Activated T-helper 2 cell treated with anti-CD3 and anti-CD28 coated beads, Interferon-gamma antibody, Interleukin-2, Interleukin-4, amounts not matched to agents 10 μg/mL and 5 μg/mL and 100 μg/mL, durations not matched to agents 14 hours and 24 hours and 36 hours (primary cell): ENCODE data around the gene PCBP3. TPM values are rescaled to one million over a fixed set of nuclear protein-coding genes. Genes with fewer than 3 reads are reported as not detected.
"Not testable (repeated sequence)": the region's sequence is repeated elsewhere in the genome, so short reads cannot be mapped to it uniquely, and the experiment has no call there.

Source experiments
- DNase-seq: peaks from one replicate; pipeline ENCODE4 v3.0.0; 2021; ENCODE audit warnings: low spot score
- H3K27ac Mint-ChIP-seq: one replicate; pipeline ENCODE4 v1.8.0; 2021; ENCODE audit warnings: mixed read lengths
- H3K27me3 Mint-ChIP-seq: one replicate; pipeline ENCODE4 v1.8.0; 2021; ENCODE audit warnings: low read depth, mixed read lengths
- H3K36me3 Mint-ChIP-seq: one replicate; pipeline ENCODE4 v1.8.0; 2021; ENCODE audit warnings: low read depth, mixed read lengths
- H3K4me1 Mint-ChIP-seq: one replicate; pipeline ENCODE4 v1.8.0; 2021; ENCODE audit warnings: low read depth, mixed read lengths
- H3K4me3 Mint-ChIP-seq: one replicate; pipeline ENCODE4 v1.8.0; 2021; ENCODE audit warnings: low read depth, mild to moderate bottlenecking, moderate library complexity, mixed read lengths
- H3K9me3 Mint-ChIP-seq: one replicate; pipeline ENCODE4 v1.8.0; 2021; ENCODE audit warnings: mixed read lengths
- intact Hi-C: fragments of 100-400 bp; cut with micrococcal nuclease; formaldehyde crosslinking; loops from one replicate; pipeline ENCODE4 v1.15.1; 2023
- total RNA-seq: library from RNA; stranded (reverse); gene quantifications from 2 replicates; pipeline ENCODE4 v1.2.3, GENCODE V29; 2022

PCBP3 gene
- total RNA-seq, 1 donor from 2014 or later = 6.9 TPM

- Mint-ChIP-seq H3K4me3 (no peak overlapping the region), H3K4me1 (peaks cover 12% of the 10 kb centered on the region), H3K9me3 (no peaks in the 10 kb centered on the region), H3K36me3 (no peaks in the 10 kb centered on the region), H3K27me3 (peaks cover 3% of the 10 kb centered on the region), H3K27ac (no peak overlapping the region)
- intact Hi-C loops = no loop called here
- DNase-seq = no peak
Observed at GRCh38 chr21:45826676-45827301, 183.3 kb downstream of the PCBP3 start.

GRCh38 chr21:45827302-45827692 lies 183.8 kb downstream of the PCBP3 start:
- peaks cover 10% of the 10 kb centered on the region for H3K4me1 Mint-ChIP-seq
- intact Hi-C loops = no loop called here
- no peak overlapping the region for H3K4me3 Mint-ChIP-seq
- peak overlapping the region; percentile 50 for H3K27ac Mint-ChIP-seq
- peaks cover 2% of the 10 kb centered on the region for H3K9me3 Mint-ChIP-seq
- H3K36me3 Mint-ChIP-seq = no peaks in the 10 kb centered on the region
- DNase-seq = peak; percentile 4
- H3K27me3 Mint-ChIP-seq = peaks cover 2% of the 10 kb centered on the region

- intact Hi-C loops = no loop called here
- peaks cover 9% of the 10 kb centered on the region for H3K9me3 Mint-ChIP-seq
- peaks cover 2% of the 10 kb centered on the region for H3K27me3 Mint-ChIP-seq
- H3K4me1 Mint-ChIP-seq = peaks cover 10% of the 10 kb centered on the region
- H3K4me3 Mint-ChIP-seq = no peak overlapping the region
- DNase-seq = no peak
- H3K27ac Mint-ChIP-seq = no peak overlapping the region
- H3K36me3 Mint-ChIP-seq = no peaks in the 10 kb centered on the region
Observed at GRCh38 chr21:45827881-45828579, 184.5 kb downstream of the PCBP3 start.

GRCh38 chr21:45828580-45829570 lies 185.3 kb downstream of the PCBP3 start:
- H3K27ac Mint-ChIP-seq = no peak overlapping the region
- H3K36me3 Mint-ChIP-seq = no peaks in the 10 kb centered on the region
- intact Hi-C loops = no loop called here
- no peak for DNase-seq
- no peak overlapping the region for H3K4me3 Mint-ChIP-seq
- peaks cover 2% of the 10 kb centered on the region for H3K27me3 Mint-ChIP-seq
- H3K9me3 Mint-ChIP-seq = peaks cover 9% of the 10 kb centered on the region
- peaks cover 10% of the 10 kb centered on the region for H3K4me1 Mint-ChIP-seq

- H3K36me3 Mint-ChIP-seq = no peaks in the 10 kb centered on the region
- DNase-seq = no peak
- peaks cover 9% of the 10 kb centered on the region for H3K9me3 Mint-ChIP-seq
- H3K27ac Mint-ChIP-seq = no peak overlapping the region
- peaks cover 10% of the 10 kb centered on the region for H3K4me1 Mint-ChIP-seq
- no peak overlapping the region for H3K4me3 Mint-ChIP-seq
- no peaks in the 10 kb centered on the region for H3K27me3 Mint-ChIP-seq
- intact Hi-C loops = no loop called here
Observed at GRCh38 chr21:45829668-45830067, 186.1 kb downstream of the PCBP3 start.

GRCh38 chr21:45830221-45830640 lies 186.7 kb downstream of the PCBP3 start:
- intact Hi-C loops = no loop called here

GRCh38 chr21:45830720-45831366 lies 187.3 kb downstream of the PCBP3 start:
- H3K27me3 Mint-ChIP-seq = no peaks in the 10 kb centered on the region
- no peak overlapping the region for H3K4me3 Mint-ChIP-seq
- peaks cover 9% of the 10 kb centered on the region for H3K9me3 Mint-ChIP-seq
- H3K4me1 Mint-ChIP-seq = peaks cover 10% of the 10 kb centered on the region
- H3K27ac Mint-ChIP-seq = no peak overlapping the region
- intact Hi-C loops = no loop called here
- no peaks in the 10 kb centered on the region for H3K36me3 Mint-ChIP-seq
- no peak for DNase-seq

More at GRCh38 chr21:45830221-45830640, 186.7 kb downstream of the PCBP3 start:
- no peak overlapping the region for H3K4me3 Mint-ChIP-seq
- H3K27ac Mint-ChIP-seq = no peak overlapping the region
- no peak for DNase-seq
- peaks cover 10% of the 10 kb centered on the region for H3K4me1 Mint-ChIP-seq
- no peaks in the 10 kb centered on the region for H3K27me3 Mint-ChIP-seq
- H3K36me3 Mint-ChIP-seq = no peaks in the 10 kb centered on the region
- peaks cover 9% of the 10 kb centered on the region for H3K9me3 Mint-ChIP-seq

GRCh38 chr21:45831991-45832740 lies 188.6 kb downstream of the PCBP3 start:
- Mint-ChIP-seq H3K4me3 (no peak overlapping the region), H3K27me3 (no peaks in the 10 kb centered on the region), H3K36me3 (no peaks in the 10 kb centered on the region), H3K9me3 (peaks cover 9% of the 10 kb centered on the region), H3K27ac (no peak overlapping the region), H3K4me1 (peaks cover 8% of the 10 kb centered on the region)
- DNase-seq = no peak
- intact Hi-C loops = no loop called here

- H3K27me3 Mint-ChIP-seq, DNase-seq, H3K4me3 Mint-ChIP-seq, intact Hi-C loops, H3K9me3 Mint-ChIP-seq, H3K36me3 Mint-ChIP-seq, H3K4me1 Mint-ChIP-seq, H3K27ac Mint-ChIP-seq: not testable (repeated sequence)
Observed at GRCh38 chr21:45832741-45833235, 189.3 kb downstream of the PCBP3 start.

GRCh38 chr21:45833414-45833813 lies 189.9 kb downstream of the PCBP3 start:
- Mint-ChIP-seq H3K36me3 (no peaks in the 10 kb centered on the region), H3K4me1 (no peaks in the 10 kb centered on the region), H3K9me3 (peaks cover 9% of the 10 kb centered on the region), H3K27ac (no peak overlapping the region), H3K4me3 (no peak overlapping the region), H3K27me3 (no peaks in the 10 kb centered on the region)
- DNase-seq = no peak
- intact Hi-C loops = no loop called here

GRCh38 chr21:45834026-45834715 lies 190.6 kb downstream of the PCBP3 start:
- Mint-ChIP-seq H3K27me3 (no peaks in the 10 kb centered on the region), H3K4me3 (no peak overlapping the region), H3K9me3 (peaks cover 9% of the 10 kb centered on the region), H3K4me1 (no peaks in the 10 kb centered on the region), H3K27ac (no peak overlapping the region), H3K36me3 (no peaks in the 10 kb centered on the region)
- intact Hi-C loops = no loop called here
- no peak for DNase-seq
